ENCODE results near the gene DECR2.
"Not testable (repeated sequence)": the region's sequence is repeated elsewhere in the genome, so short reads cannot be mapped to it uniquely, and the experiment has no call there.

DECR2 gene

GRCh38 chr16:366476-366875 lies 35.2 kb upstream of the DECR2 start:
- no peak for DNase-seq (ENCODE audit: low read depth)

DNA sequence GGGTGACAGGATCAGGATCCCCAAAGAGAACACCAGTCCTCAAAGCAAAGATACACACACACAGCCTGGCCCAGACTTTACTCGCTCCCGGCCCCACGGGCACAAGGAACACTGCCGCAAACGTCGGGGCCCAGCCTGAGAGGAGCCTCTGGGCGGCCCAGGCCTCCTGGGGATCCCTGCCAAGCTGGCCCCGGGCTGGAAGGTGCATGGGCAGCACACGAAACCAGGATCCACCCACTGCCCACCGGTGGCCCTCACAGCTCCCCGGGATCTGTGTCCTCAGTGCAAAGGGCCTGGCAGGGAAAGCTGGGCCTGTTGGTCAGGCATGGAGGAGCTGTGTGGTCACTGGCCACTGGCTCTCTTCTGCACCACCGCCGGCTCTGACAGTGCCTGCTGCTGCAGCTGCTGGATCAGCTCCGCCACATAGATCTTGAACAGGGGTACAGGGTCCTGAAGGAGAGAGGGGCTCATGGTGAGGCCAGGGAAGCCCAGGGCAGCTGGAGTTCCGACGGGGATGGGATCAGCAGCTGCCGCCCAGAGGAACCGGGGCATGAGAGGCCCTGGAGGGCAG lies 34.3 kb upstream of the DECR2 start:
- DNase-seq (ENCODE audit: low read depth): no peak

GRCh38 chr16:368388-369158 lies 33.1 kb upstream of the DECR2 start:
- no peak for DNase-seq (ENCODE audit: low read depth)

GRCh38 chr16:369275-369865 lies 32.3 kb upstream of the DECR2 start:
- no peak for DNase-seq (ENCODE audit: low read depth)

- DNase-seq (ENCODE audit: low read depth): peak; percentile 34
These were observed 31.7 kb upstream of the DECR2 start for GRCh38 chr16:369866-370436.

DNA sequence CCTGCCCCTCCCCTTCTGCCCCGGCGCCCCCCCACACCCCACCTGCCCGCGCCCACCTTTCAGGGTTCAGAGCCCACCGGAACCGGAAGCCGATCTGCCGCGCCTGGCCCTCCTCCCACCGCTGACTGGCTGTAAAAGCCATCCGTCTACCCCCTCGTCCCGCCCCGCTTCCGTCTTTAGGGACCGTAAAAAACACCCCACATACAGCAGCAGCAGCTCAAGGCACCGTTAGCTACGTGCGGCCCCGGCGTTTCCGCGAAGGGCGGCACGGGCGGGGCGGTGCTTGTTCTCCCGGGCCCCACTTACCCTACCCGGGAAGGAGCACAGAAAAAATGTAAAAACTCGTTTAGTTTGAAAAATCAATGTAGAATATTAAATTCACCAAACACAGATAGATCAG lies 31.2 kb upstream of the DECR2 start, which contains the start of gene MRPL28:
MRPL28 (minus strand) TSS at position 96 of the 400 bp plus-strand sequence. CDS start 320 bp downstream, outside the sequence.
- peak; percentile 94 for DNase-seq (ENCODE audit: low read depth)

DNA sequence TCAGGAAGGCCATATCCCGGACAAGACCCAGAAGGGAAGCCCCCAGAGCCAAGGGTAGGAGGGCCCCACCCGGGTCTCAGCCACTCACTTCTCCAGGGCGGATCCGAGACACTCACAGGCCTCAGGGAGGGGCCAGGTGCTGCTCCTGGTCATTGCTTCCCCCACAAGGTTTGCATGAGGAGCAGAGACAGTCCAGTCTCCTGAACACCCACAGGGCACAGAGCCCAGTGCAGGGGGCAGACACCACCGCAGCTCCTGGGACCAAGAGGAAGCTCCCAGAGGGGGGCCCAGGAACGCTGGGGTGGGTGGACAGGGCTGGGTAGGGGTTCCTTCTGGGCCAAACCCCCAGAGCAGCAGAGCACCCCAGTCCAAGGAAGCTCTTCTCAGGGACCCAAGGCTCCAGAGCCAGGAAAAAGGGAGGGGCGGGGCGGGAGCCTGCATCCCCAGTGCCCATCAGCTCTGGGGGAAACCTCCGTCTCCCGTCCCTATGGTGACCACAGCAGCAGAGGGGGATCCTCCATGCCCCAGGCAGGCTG lies 30.6 kb upstream of the DECR2 start:
- no peak for DNase-seq (ENCODE audit: low read depth)

GRCh38 chr16:371515-372301 lies 30.0 kb upstream of the DECR2 start:
- DNase-seq (ENCODE audit: low read depth): no peak

- DNase-seq (ENCODE audit: low read depth): no peak
These were observed 29.2 kb upstream of the DECR2 start for GRCh38 chr16:372302-372983.

GRCh38 chr16:373020-373598 lies 28.6 kb upstream of the DECR2 start:
- DNase-seq (ENCODE audit: low read depth): no peak

GRCh38 chr16:373848-374615 lies 27.7 kb upstream of the DECR2 start:
- DNase-seq (ENCODE audit: low read depth): no peak

GRCh38 chr16:374616-374926 lies 27.1 kb upstream of the DECR2 start:
- no peak for DNase-seq (ENCODE audit: low read depth)

DNA sequence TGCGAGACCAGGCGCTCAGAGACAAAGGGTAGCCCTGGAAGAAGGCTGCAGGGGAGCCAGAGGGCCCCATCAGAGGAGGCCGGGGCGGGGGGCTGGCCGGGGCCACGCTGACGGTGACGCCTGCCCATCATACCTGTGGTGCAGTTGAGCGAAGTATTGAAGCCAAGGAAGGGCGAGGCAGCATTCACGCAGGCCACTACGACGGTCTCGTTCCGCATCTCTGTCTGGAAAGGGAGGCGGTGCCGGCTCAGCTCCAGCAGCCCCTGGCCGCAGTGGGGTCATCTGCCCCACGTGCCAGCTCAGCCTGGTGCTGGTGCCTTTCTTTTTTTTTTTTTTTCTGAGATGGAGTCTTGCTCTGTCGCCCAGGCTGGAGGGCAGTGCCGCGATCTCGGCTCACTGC lies 26.5 kb upstream of the DECR2 start:
- DNase-seq (ENCODE audit: low read depth): no peak

- no peak for DNase-seq (ENCODE audit: low read depth)
These were observed 25.5 kb upstream of the DECR2 start for GRCh38 chr16:375927-376816.

GRCh38 chr16:376817-377418 lies 24.8 kb upstream of the DECR2 start:
- no peak for DNase-seq (ENCODE audit: low read depth)

DNA sequence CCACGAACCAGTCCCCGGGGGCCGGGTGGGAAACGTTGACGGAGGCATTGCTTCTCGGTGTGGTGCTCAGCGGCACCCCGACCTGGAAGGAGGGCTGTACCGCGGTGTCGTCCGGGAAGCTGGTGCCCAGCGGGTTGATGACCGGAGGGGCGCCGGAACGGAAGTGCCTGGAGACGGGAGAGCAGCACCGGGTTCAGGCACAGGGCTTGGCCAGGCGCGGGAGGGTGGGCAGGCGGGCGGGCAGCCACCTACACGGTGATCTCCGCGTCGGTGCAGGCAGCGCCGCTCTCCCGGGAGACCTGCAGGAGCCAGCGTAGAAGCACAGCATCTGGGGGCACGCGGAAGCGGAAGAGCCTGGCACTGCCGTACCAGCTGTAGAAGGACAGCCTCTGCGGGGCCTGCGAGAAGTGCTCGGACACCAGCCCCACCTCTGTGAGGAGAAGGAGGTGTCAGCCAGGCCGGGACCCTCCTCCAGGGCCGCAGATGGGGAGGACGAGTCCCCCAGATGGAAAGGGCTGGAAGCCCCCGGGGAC lies 24.2 kb upstream of the DECR2 start:
- no peak for DNase-seq (ENCODE audit: low read depth)

GRCh38 chr16:378113-378820 lies 23.4 kb upstream of the DECR2 start:
- not testable (repeated sequence) for DNase-seq (ENCODE audit: low read depth)

DNA sequence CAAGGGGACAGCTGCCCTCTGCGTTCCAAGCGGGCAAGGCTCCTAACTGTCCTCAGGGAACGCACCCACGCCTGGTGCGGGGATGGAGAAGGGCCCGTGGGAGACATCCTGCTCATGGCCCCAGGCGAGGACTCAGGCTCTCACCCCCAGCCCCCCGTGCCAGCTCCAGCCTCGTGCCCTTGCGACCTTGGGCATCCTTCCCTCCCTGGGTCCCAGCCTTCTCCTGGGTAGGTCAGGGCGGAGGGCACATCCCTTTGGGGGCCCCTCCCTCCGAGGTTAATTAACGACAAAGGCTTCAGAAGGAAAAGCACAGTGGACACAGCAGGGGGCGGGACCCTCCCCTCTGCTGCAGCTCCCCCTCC lies 22.9 kb upstream of the DECR2 start:
- no peak for DNase-seq (ENCODE audit: low read depth)
